HCT116 (cell line): ENCODE results near the gene OSBPL8.

Source experiments
- CTCF ChIP-seq, 3 experiments: fragments of 200-600 bp in 1 of 3; sonication (generic) in 1 of 3; IDR thresholded peaks in 2 of 3; conservative IDR thresholded peaks in 1 of 3; 2 replicates each; pipeline ENCODE4 v1.5.1; 2012 to 2017; ENCODE audit warnings: low read depth in 2 of 3, low read length in 2 of 3, antibody characterized with exemption in 1 of 3, borderline replicate concordance in 1 of 3, control low read depth in 1 of 3, mild to moderate bottlenecking in 1 of 3, mixed read lengths in 1 of 3, mixed run types in 1 of 3, moderate library complexity in 1 of 3; ENCODE audit not compliant: insufficient read depth in 1 of 3
- POLR2A ChIP-seq: IDR thresholded peaks from 2 replicates; pipeline ENCODE4 v1.7.0; 2011; ENCODE audit warnings: borderline replicate concordance; ENCODE audit not compliant: insufficient read depth, insufficient read length; ENCODE audit errors: extremely low read depth
- SIN3A ChIP-seq: IDR thresholded peaks from 2 replicates; pipeline ENCODE4 v1.6.1; 2012; ENCODE audit warnings: low read depth
- TF ChIP-seq, protein P1 (sequence below): IDR thresholded peaks from 2 replicates; pipeline ENCODE4 v1.6.1; 2012

DNA sequence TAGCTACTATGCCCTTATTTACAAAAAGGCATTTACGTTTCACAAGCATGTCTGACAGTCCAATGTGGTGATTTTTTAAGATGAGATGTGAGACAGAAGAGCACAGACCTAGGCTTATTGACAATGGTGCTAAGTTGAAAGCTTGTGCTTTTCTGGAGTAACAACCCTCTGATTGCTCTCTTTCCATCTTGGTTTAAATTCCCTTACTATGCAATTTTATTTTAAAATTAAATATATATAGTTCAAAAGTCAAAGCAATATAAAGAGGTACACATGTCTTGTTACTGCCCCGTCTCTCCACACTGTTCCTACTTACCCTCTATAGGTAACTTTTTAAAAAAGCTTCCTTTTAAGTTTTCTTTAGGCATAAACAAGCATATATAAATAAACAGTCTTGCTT lies 172.0 kb downstream of the OSBPL8 start:
- no peak for TF ChIP-seq CTCF (IDR thresholded peaks at IDR 0.05 in 2 of 3, conservative IDR thresholded peaks at IDR 0.05 in 1 of 3; ENCODE audit: borderline replicate concordance in 1 of 3, insufficient read depth in 1 of 3, low read depth in 2 of 3, low read length in 2 of 3)
- TF ChIP-seq SIN3A = no peak
- TF ChIP-seq, protein P1, sequence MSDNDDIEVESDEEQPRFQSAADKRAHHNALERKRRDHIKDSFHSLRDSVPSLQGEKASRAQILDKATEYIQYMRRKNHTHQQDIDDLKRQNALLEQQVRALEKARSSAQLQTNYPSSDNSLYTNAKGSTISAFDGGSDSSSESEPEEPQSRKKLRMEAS = no peak
- no peak for TF ChIP-seq POLR2A
